Measurements from ENCODE around the gene SURF6.

GRCh38 chr9:133375724-133376654 is 40.0 kb upstream of the SURF6 start, which contains the start of the genes STKLD1 and SURF4:
- TF ChIP-seq CTCF (conservative IDR thresholded peaks at IDR 0.05; ENCODE audit: low read length), result no peak
- TF ChIP-seq EZH2phosphoT487 (IDR thresholded peaks at IDR 0.05; ENCODE audit: borderline replicate concordance, low read depth, low read length), result no peak

Data from OCI-LY7 (cell line).